SK-N-SH (cell line): ENCODE measurements around the gene FBXL5. TPM values are rescaled to one million over a fixed set of nuclear protein-coding genes. Genes with fewer than 3 reads are reported as not detected.

Experiments
- CHD2 ChIP-seq: fragments of 150-350 bp; IDR thresholded peaks from 2 replicates; pipeline ENCODE4 v1.6.1; 2018; ENCODE audit warnings: low read length; ENCODE audit not compliant: partially characterized antibody
- ELF1 ChIP-seq: IDR thresholded peaks from 2 replicates; pipeline ENCODE4 v1.4.0; 2012
- EP300 ChIP-seq, 2 experiments: IDR thresholded peaks; 2 replicates each; pipeline versions ENCODE4 v1.4.0 to v1.6.1; 2012; ENCODE audit warnings: borderline replicate concordance in 1 of 2, low read depth in 1 of 2, low read length in 1 of 2
- FOSL2 ChIP-seq: IDR thresholded peaks from 2 replicates; pipeline ENCODE4 v1.4.0; 2012; ENCODE audit warnings: low read depth, mild to moderate bottlenecking, moderate library complexity, borderline replicate concordance
- GATA2 ChIP-seq: sonication (generic); formaldehyde crosslinking; IDR thresholded peaks from 2 replicates; pipeline ENCODE4 v1.5.0; 2020; ENCODE audit warnings: mild to moderate bottlenecking, missing genetic modification reagents
- IRF3 ChIP-seq: fragments of 150-350 bp; IDR thresholded peaks from 2 replicates; pipeline ENCODE4 v1.6.1; 2016; ENCODE audit warnings: mild to moderate bottlenecking, low read depth, low read length
- MEF2A ChIP-seq: IDR thresholded peaks from 2 replicates; pipeline ENCODE4 v1.4.0; 2012; ENCODE audit warnings: low read depth, borderline replicate concordance
- MXI1 ChIP-seq: IDR thresholded peaks from 2 replicates; pipeline ENCODE4 v1.6.1; 2012; ENCODE audit warnings: mild to moderate bottlenecking, low read depth, low read length, improper control_type of control experiment
- NFIC ChIP-seq: IDR thresholded peaks from 2 replicates; pipeline ENCODE4 v1.4.0; 2012; ENCODE audit warnings: borderline replicate concordance
- NRF1 ChIP-seq: IDR thresholded peaks from 2 replicates; pipeline ENCODE4 v1.6.1; 2012; ENCODE audit warnings: low read depth, mild to moderate bottlenecking, low read length
- PBX3 ChIP-seq: IDR thresholded peaks from 2 replicates; pipeline ENCODE4; 2012
- POLR2AphosphoS5 ChIP-seq: IDR thresholded peaks from 2 replicates; pipeline ENCODE4 v1.6.1; 2012; ENCODE audit warnings: low read depth, low read length
- RAD21 ChIP-seq: IDR thresholded peaks from 2 replicates; pipeline ENCODE4 v1.6.1; 2012; ENCODE audit warnings: mild to moderate bottlenecking, low read length
- REST ChIP-seq: IDR thresholded peaks from 2 replicates; pipeline ENCODE4 v1.6.1; 2012; ENCODE audit warnings: mild to moderate bottlenecking, low read depth, low read length, moderate library complexity
- RFX5 ChIP-seq: IDR thresholded peaks from 2 replicates; pipeline ENCODE4 v1.6.1; 2012; ENCODE audit warnings: mild to moderate bottlenecking, improper control_type of control experiment, low read length
- RXRA ChIP-seq: IDR thresholded peaks from 2 replicates; pipeline ENCODE4 v1.4.0; 2012; ENCODE audit warnings: low read depth, mild to moderate bottlenecking, borderline replicate concordance
- SIN3A ChIP-seq: IDR thresholded peaks from 2 replicates; pipeline ENCODE4 v1.6.1; 2012; ENCODE audit warnings: low read depth, mild to moderate bottlenecking, low read length, moderate library complexity, borderline replicate concordance
- SMC3 ChIP-seq: IDR thresholded peaks from 2 replicates; pipeline ENCODE4 v1.6.1; 2012; ENCODE audit warnings: low read depth, low read length, improper control_type of control experiment
- TAF1 ChIP-seq: IDR thresholded peaks from 2 replicates; pipeline ENCODE4 v1.6.1; 2012; ENCODE audit warnings: low read depth, mild to moderate bottlenecking, low read length, moderate library complexity, borderline replicate concordance
- TCF12 ChIP-seq: IDR thresholded peaks from 2 replicates; pipeline ENCODE4 v1.4.0; 2012
- USF2 ChIP-seq: fragments of 150-350 bp; IDR thresholded peaks from 2 replicates; pipeline ENCODE4 v1.6.1; 2017; ENCODE audit warnings: antibody characterized with exemption, low read length, low read depth, borderline replicate concordance
- YY1 ChIP-seq: IDR thresholded peaks from 2 replicates; pipeline ENCODE4 v1.4.0; 2012; ENCODE audit warnings: low read depth, mild to moderate bottlenecking
- ZBTB33 ChIP-seq: IDR thresholded peaks from 2 replicates; pipeline ENCODE4 v1.4.0; 2012; ENCODE audit warnings: low read depth, borderline replicate concordance
- polyA plus RNA-seq, 3 experiments: library from polyadenylated mRNA; depleted of rRNA; stranded (reverse); fragments of >200 nt; gene quantifications; 2 replicates each; pipeline ENCODE4 v1.2.3, GENCODE V29; 2012

FBXL5 gene
- polyA plus RNA-seq, 1 of the 3 experiments (the other 2 are of a cell fraction): 13.5 TPM

GRCh38 chr4:15690020-15690809 is 35.1 kb upstream of the FBXL5 start (continued):
- TF ChIP-seq REST: no peak
- no peak for TF ChIP-seq MEF2A
- TF ChIP-seq YY1: no peak
- no peak for TF ChIP-seq RFX5
- peak in 1 of 2 experiments; percentile 74; a peak in 2 of 4 replicates for TF ChIP-seq EP300 (IDR thresholded peaks at IDR 0.05; ENCODE audit: borderline replicate concordance in 1 of 2, low read depth in 1 of 2, low read length in 1 of 2)
- TF ChIP-seq SMC3: no peak
- no peak; the same call in 1 of the 2 replicates for TF ChIP-seq POLR2AphosphoS5
- peak; percentile 67 for TF ChIP-seq FOSL2
- TF ChIP-seq TCF12: peak; percentile 76
- TF ChIP-seq SIN3A: no peak
- TF ChIP-seq NRF1: no peak
- TF ChIP-seq TAF1: no peak
- peak; percentile 67 for TF ChIP-seq PBX3
- no peak for TF ChIP-seq IRF3
- TF ChIP-seq RAD21: no peak
- TF ChIP-seq MXI1: no peak
- peak; percentile 52; the same call in 1 of the 2 replicates for TF ChIP-seq ZBTB33
- no peak for TF ChIP-seq RXRA
- TF ChIP-seq GATA2 (CRISPR knock-in tag): no peak
- no peak for TF ChIP-seq CHD2
- no peak for TF ChIP-seq ELF1
- TF ChIP-seq USF2: no peak
- TF ChIP-seq NFIC: peak; percentile 55
- TF ChIP-seq, all 33 proteins: peak for 8
